ENCODE results near the gene CDH23.

CDH23 gene

GRCh38 chr10:71547876-71548846, 151.4 kb downstream of the CDH23 start:
- no peak for DNase-seq (ENCODE audit: extremely low read depth, insufficient read length)

DNA sequence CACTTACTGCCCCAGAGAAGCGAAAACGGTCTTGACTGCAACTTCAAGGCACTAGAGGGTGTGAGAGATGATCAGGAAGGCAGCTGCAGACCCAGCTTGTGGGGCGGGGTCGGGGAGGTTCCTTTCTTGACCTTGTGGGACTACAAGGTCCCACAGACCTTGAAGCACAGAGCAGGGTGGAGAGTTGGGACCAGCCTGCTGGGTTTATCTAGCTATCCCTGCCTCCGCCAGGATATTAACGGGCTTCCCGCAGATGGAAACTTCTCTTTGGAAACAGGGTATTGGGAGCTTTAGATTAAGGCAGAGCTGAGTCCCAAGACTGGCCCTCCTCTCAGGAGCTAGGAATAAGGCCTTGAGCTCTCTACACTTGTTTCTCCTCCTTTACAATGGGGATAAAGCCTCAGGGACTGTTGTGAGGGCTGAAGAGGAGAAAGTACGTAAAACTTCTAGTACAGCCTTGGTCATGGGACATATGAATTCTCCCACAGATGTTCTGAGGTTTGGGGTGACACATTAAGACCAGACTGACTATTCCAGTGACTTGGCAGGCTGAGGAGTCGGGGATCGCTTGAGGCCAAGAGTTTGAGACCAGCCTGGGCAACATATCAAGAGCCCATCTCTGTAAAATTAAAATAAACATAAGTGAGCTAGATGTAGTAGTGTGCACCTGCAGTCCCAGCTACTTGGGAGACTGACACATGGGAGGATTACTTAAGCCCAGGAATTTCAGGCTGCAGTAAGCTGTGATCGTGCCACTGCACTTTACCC, 153.2 kb downstream of the CDH23 start:
- Histone ChIP-seq H3K4me3 (replicated peaks; ENCODE audit: low read depth, low read length) (no peak overlapping the region), H3K36me3 (ENCODE audit: control insufficient read depth, insufficient read depth, low read length) (no peaks in the 10 kb centered on the region), H3K27me3 (replicated peaks; ENCODE audit: control insufficient read depth, insufficient read depth, low read length) (no peaks in the 10 kb centered on the region; the same call in none of the 2 replicates)
- TF ChIP-seq CTCF (IDR thresholded peaks at IDR 0.05; ENCODE audit: insufficient read depth, low read length, poor library complexity, severe bottlenecking): no peak
- no peak for DNase-seq (ENCODE audit: extremely low read depth, insufficient read length)

More at GRCh38 chr10:71547876-71548846, 151.4 kb downstream of the CDH23 start:
- no peaks in the 10 kb centered on the region for H3K36me3 ChIP-seq (ENCODE audit: control insufficient read depth, insufficient read depth, low read length)
- H3K4me3 ChIP-seq (replicated peaks; ENCODE audit: low read depth, low read length): no peak overlapping the region
- TF ChIP-seq CTCF (IDR thresholded peaks at IDR 0.05; ENCODE audit: insufficient read depth, low read length, poor library complexity, severe bottlenecking): peak; percentile 55
- no peaks in the 10 kb centered on the region; the same call in none of the 2 replicates for H3K27me3 ChIP-seq (replicated peaks; ENCODE audit: control insufficient read depth, insufficient read depth, low read length)

- Histone ChIP-seq H3K4me3 (replicated peaks; ENCODE audit: low read depth, low read length) (no peak overlapping the region), H3K36me3 (ENCODE audit: control insufficient read depth, insufficient read depth, low read length) (no peaks in the 10 kb centered on the region), H3K27me3 (replicated peaks; ENCODE audit: control insufficient read depth, insufficient read depth, low read length) (no peaks in the 10 kb centered on the region; the same call in none of the 2 replicates)
- no peak for DNase-seq (ENCODE audit: extremely low read depth, insufficient read length)
- no peak for TF ChIP-seq CTCF (IDR thresholded peaks at IDR 0.05; ENCODE audit: insufficient read depth, low read length, poor library complexity, severe bottlenecking)
These were observed 153.9 kb downstream of the CDH23 start for GRCh38 chr10:71550628-71551027.

GRCh38 chr10:71551970-71552369, 155.2 kb downstream of the CDH23 start:
- DNase-seq (ENCODE audit: extremely low read depth, insufficient read length): no peak
- Histone ChIP-seq H3K36me3 (ENCODE audit: control insufficient read depth, insufficient read depth, low read length) (no peaks in the 10 kb centered on the region), H3K4me3 (replicated peaks; ENCODE audit: low read depth, low read length) (no peak overlapping the region), H3K27me3 (replicated peaks; ENCODE audit: control insufficient read depth, insufficient read depth, low read length) (no peaks in the 10 kb centered on the region; the same call in 1 of the 2 replicates)
- no peak for TF ChIP-seq CTCF (IDR thresholded peaks at IDR 0.05; ENCODE audit: insufficient read depth, low read length, poor library complexity, severe bottlenecking)

GRCh38 chr10:71553432-71553831, 156.7 kb downstream of the CDH23 start:
- no peaks in the 10 kb centered on the region for H3K36me3 ChIP-seq (ENCODE audit: control insufficient read depth, insufficient read depth, low read length)
- H3K4me3 ChIP-seq (replicated peaks; ENCODE audit: low read depth, low read length): no peak overlapping the region
- no peak for DNase-seq (ENCODE audit: extremely low read depth, insufficient read length)
- no peak for TF ChIP-seq CTCF (IDR thresholded peaks at IDR 0.05; ENCODE audit: insufficient read depth, low read length, poor library complexity, severe bottlenecking)
- H3K27me3 ChIP-seq (replicated peaks; ENCODE audit: control insufficient read depth, insufficient read depth, low read length): no peaks in the 10 kb centered on the region; the same call in 1 of the 2 replicates
